Measurements from ENCODE around the gene ZBTB20.
"Not testable (repeated sequence)": the region's sequence is repeated elsewhere in the genome, so short reads cannot be mapped to it uniquely, and the experiment has no call there.

Gene ZBTB20

DNA sequence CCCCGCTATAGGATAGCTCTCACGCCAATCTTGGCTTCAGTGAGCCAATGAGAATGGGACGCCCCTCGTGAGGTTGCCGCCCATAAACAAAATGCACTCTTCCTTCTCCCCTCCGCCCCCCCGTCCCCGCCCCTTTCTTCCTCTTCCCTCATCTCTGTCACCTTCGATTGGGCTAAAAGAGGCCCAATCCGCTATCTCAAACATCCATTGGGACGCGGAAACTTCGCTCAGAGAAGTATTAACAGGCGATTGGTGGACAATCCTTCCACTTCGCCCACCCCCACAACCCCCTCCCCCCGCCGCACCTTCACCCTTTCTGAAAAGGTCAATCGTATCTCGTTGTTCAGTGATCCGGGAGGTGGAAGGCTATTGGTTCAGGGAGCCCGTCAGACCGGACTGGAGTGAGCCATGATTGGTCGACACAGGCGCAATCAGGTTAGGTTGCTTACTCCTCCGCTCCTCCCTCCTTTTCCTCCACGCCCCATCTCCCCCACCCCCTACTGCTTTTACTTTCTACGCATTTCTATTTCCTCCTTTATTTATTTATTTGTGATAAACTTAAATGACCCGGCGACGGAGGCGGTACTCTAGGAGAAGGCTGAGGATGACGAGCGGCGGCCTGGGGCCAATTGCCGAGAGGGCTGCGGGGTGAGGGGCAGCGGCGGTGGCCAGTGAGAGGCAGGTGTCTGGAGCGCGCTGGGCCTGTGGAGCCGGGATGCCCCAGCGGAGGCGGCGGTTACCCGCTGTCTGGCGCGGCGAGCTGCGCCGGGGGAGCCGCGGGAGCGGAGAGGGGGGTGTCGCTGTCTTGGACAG, 447 bp upstream of the ZBTB20 start:
- DNase-seq: peak; percentile 99

DNA sequence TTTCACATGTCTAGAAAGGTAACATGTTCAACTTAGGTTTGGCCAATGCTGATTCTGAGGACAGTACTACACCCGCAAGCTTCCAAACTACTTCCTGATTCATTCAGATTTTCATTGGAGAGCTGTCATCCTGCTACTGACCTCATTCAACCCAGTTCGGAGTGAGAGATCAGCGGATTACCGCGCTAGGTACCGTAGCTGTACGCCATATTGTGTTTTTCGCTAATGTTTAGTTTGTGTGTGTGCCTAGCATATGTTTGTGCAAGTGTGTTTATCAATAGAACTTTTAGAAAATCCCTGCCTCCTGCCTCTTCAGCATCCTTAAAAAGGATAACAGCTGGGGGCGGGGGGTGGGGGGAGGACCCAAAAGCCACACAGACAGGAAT, 1.1 kb downstream of the ZBTB20 start:
- peak; percentile 82 for DNase-seq

DNA sequence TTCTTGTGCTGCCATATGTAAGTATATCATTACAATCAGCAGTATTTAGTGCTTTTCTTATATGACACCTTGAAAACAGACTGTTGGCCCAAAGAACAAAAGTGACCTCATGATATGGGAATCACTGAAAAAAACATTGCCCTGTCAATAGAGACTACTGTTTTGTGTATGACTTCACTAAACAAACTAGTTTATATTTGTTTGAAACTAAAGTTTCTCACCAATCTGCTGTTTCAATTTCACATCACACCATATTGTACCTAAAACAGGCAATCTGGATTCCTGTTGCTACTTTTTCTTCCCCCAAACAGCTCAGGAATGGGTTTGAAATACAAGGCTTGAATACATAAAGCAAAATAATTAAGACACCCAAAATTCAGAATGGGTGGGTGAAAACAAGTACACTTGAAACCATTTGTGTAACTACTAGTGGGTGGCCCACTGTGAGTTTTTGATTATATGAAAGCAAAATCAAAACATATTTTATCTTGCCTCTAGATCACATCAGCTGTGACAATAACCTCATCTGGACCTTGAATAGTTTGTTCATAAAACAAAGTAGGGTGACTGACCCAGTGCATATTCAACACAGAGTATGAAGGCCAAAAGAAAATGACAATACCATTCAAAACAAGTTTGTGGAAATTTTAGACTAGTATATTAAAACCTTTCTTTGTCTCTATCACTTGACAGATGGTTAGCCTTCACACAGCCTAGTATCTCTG, 5.9 kb downstream of the ZBTB20 start:
- no peak for DNase-seq

DNA sequence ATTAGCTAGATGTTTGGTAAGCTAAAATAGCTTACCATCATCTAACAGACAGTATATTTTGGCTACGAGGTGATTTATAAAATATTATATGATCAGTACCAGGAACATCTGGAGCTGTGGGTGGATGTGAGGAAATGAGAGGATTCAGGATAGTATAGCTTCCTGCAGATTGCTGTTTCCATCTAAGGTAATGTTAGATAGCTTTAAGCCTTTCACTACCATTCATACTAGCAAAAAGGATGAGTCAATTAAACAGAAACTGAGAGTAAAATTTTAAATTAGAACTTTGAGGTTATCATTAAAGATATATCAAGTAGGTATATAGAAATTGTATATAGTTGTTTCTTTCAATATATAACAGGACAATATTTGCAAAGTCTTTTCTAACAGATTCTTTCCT, 8.0 kb downstream of the ZBTB20 start:
- DNase-seq: no peak

DNA sequence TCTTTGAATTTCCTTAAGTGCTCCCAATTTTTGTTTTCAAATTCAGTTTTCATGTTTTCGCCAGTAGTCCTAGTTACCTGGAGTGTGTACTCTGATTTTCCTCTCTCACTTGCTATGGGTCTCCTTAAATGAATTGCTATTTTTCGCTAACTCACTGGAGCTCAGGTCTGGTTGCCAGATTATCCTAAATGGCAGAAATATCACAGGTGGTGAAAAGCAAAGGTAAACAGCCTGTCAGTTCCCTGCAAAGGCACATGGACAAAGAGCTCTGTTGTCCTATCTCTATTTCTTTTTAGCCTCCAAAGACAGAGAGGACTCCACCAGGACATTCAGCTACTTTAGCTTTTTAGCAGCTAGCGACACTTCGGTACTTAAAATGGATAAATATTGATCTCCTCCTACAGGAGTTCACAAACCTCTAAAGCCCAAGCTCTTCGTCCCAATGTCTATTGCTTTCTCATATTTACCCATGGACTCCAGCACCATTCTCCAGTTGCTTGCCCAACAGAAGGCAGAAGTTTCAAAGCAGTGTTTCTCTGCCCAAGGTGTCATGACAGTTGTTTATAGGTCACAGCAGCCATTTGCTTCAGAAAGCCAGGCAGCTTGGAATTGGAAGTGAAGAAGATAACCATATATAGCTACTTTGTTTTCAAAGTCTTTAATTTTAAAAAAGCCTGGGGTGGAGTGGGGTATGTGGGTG, 12.3 kb downstream of the ZBTB20 start:
- no peak for DNase-seq

DNA sequence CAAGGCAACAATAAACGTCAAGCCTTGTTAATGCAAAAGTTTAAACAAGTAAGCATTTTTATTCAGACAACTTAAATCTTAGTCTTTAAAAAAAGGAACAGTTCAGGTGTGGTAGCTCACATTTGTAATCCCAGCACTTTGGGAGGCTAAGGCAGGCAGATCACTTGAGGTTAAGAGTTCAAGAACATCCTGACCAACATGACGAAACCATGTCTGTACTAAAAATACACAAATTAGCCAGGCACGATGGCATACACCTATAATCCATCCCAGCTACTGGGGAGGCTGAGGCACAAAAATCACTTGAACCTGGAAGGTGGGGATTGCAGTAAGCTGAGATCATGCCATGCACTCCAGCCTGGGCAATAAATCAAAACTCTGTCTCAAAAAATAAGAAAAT, 19.9 kb downstream of the ZBTB20 start:
- DNase-seq: no peak

DNA sequence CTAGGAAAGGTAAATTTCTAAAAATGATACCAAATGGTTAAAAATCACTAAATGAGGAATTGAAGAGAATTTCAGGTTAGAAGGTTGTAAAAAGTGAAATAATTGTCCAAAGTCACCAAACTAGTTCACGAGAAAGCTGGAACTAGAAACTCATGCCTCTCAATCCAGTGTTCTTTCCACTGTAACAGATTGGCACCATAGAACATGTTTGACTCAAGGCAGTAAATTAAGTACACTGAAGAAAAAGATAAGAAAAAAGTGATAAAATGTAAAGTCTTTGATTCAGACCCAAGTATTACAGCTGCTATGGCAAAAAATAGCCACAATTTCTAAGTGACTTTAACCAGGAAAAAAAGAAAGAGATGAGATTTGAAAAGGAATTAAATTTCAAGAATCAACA, 26.5 kb downstream of the ZBTB20 start:
- no peak for DNase-seq

DNA sequence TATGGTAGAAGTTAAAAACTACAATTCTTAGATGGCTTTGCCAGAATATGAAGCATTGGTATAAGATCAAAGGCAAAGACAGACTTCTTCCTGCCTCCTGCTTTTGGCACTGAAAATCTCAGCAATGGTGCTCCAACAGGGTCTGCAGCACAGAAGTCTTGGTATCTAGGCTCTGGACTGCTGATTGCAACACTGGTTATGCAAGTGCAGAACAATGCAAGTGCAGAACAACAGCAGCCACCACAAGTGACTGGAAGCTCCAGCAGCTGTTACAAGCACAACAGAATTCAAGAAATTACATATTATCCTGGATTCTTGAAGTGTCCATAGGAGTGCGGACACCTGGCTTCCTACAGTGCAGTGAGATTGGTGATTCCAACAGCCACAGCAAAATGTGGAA, 33.7 kb downstream of the ZBTB20 start:
- DNase-seq: no peak

DNA sequence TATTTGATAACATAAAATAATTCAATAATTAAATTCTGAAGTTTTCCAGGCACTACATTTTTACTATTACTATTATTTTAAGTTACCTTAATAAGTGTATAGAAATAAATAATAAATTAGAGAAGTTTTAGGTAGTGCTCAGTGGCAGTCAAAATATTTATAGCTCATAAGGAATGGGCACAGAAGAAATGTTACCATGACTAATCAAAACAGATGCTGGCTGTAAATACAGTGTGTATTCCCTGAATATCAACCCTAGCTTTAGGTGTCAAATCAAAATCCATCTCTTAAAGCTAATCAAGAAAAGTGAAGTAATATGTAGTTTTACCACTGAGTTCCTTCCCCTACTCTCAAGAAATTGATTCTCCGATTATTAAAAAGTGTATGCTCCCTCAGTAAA, 35.5 kb downstream of the ZBTB20 start:
- no peak for DNase-seq

DNA sequence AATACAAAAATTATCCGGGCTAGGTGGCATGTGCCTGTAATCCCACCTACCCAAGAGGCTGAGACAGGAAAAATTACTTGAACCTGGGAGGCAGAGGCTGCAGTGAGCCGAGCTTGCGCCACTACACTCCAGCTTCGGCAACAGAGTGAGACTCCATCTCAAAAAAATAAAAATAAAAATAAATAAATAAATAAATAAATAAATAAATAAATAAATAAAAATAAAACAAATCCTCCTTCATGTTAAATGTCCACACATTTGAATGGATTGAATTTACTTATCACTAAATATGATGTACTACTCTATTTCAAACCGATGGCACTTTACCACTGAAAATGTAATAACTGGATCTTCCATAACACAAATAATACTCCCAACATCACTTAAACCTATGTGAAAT, 36.3 kb downstream of the ZBTB20 start:
- DNase-seq: no peak

DNA sequence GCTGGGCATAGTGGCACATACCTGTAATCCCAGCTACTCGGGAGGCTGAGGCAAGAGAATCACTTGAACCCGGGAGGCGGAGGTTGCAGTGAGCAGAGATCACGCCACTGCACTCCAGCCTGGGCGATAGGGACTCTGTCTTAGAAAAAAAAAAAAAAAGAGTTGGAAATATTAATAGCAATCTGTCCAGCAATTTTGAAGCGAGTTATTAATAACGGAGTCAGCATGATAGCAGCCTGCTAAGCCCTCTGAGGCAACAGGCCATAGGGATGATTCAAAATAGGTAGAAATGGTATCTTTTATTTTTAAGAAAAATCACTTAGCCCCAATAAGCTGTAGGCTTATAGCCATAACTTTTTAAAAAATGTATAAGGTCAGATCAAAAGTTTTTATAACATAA, 37.0 kb downstream of the ZBTB20 start:
- DNase-seq: not testable (repeated sequence)

DNA sequence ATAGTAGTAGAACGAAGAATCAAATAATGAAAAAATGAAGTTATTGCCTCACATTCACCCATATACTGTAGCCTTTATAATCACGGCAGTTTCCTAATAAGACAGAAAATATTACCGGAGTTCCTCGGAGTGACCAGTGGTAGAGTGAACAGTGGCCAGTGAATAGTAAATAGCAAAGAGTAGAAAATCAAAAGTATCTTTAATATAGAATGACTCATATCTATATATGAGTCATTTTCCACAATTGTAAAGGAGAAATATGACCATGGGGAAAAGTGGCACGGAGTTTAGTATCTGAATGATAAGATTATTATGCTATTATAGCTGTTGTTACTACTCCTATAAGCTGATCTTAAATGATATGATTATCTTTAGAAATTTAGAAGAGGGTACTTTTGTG, 38.5 kb downstream of the ZBTB20 start:
- DNase-seq: no peak

DNA sequence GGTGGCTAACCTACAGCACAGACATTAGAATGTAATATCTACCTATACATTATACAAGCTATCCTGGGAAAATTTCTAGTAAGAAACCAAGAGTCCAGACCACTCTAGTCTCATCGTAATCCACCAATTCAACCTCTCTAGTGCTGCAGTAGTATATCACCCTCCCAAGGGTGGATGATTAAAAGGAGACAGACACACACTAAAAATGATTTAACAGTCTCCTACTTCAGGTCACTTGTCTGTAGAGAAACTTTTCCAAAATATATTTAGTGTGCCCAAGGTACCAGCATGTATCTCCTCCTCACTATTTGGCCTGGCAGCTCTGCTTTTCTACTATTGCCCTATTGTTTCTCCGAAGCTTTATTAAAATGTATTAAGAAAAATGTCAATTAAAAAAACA, 45.0 kb downstream of the ZBTB20 start:
- DNase-seq: no peak

DNA sequence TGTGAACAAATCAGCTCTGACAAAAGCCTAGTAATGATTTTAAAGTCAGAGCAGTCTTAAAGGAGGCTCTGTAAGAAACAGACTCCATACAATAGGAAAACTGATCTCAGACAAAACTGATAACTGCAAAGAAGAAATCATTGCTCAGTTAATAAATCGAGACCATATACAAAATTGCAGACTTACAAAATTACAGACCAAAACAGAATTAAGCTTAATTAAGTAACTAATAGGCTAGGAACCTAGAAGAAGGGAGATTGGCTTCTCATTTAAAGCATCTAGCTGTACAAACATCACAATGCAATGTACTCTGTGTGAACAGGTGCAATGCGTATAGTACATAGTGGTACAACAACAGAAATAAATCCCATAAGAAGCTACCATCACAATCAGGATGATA, 46.3 kb downstream of the ZBTB20 start:
- DNase-seq: no peak

DNA sequence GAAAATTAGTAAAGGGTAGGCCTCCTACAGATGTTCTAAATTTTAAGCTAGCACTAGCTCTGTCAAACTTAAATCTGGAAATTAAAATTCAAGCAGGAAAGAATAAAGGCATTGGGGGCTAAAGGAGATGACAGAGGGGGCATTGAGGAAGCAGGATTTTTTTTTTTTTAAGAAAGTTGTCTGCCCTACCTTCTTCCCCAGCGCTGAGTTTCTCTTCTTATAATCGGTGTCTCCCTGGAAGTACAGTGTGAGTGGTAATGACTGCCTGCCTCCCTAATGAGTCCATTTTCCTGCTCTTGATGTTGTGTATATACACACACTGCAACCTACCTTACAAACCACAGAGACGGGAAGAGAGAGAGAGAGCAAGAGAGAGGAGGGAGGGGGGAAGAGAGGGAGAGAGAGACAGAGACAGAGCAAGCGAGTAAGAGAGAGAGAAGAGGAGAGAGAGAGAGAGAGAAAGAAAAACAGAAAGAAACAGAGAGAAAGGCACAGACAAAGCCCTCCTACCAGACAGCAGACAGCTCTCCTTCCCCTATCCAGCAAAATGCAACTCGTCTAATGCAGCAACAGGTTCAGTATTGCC, 47.0 kb downstream of the ZBTB20 start:
- DNase-seq: peak; percentile 36

DNA sequence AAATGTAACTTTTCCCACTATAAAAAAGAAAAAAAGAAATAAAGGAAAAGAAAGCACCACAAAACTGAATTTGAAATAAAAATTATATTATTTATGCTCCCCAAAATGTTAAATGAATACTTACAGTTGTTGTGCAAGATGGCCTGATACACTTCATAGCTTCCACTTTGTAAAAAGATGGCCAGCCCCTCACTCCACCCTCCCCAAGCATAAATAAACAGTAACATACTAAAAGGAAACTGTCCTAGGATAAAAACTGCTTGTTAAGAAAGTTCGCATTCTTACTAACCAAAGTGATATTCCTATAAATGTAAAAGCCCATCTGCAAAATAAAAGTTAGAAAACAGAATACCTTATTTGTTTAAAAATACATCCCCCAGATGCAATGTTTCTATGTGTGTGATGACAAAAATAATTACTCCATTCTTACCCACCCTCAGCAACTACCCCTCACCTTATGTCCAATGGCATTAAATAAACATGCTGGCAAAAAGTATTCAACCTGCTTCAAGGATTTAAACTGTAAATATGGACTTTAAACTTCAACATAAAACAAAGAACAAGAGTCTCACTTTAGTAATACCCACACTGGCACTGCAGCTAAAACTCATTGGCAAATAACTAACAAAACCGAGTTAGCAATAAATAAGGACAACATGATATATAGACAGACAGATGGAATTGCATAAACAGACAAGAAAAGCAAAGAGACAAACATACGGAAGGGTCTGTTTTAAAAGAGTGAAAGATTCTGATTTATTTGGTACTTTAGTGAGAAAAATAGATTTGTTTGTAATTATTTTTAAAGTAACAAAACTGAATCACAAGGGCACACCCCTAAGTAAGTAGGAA, 47.7 kb downstream of the ZBTB20 start:
- no peak for DNase-seq

DNA sequence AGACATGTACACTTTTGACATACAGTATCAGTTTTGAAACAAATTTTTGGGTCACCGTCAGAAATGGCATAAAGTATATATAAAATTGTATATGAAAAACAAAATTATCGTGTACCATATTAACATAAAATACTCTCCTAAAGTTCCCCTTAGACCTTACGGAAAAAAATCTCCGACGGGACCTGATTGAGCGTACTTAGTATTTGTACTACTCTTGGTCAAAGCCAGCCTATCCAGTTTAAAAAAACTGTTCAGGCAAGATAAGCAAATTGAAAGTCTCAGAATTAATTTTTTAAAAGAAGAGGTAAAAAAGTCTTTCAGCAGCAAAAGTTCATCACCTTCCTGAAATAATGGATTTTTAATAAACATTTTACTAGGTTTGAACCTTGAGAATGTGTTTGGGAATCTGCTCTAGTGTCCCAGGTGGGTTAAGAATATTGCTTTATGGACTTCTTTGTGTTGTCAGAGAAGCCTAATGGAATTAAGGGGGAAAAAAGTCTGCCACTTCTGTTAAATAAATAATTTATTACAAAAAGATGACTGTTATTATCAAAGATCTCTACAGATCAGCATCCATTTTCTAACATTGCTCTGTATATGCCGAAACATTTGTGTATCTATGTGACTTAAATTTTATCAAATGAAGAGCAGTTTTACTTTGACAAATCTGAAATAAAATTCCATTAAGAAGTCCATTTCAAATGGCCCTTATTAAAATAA, 48.6 kb downstream of the ZBTB20 start:
- no peak for DNase-seq

DNA sequence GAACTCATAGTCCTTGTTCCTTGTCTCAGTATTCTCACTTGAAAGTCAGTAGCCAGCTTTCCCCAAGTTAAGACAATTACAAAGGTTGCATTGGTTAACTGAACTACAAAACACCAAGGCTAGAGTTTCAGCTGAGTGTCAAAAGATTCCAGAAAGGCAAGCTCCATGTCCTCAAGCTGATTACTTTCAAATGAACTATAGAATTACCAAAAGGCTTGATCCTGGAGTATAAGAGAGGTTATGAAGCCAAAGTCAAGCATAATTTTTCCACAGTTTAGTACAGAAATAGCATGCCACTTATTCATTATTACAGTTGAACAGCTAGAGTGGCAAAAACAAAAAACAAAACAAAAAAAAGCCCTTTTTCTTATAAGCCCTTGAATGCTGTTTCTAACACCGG, 51.9 kb downstream of the ZBTB20 start:
- no peak for DNase-seq

DNA sequence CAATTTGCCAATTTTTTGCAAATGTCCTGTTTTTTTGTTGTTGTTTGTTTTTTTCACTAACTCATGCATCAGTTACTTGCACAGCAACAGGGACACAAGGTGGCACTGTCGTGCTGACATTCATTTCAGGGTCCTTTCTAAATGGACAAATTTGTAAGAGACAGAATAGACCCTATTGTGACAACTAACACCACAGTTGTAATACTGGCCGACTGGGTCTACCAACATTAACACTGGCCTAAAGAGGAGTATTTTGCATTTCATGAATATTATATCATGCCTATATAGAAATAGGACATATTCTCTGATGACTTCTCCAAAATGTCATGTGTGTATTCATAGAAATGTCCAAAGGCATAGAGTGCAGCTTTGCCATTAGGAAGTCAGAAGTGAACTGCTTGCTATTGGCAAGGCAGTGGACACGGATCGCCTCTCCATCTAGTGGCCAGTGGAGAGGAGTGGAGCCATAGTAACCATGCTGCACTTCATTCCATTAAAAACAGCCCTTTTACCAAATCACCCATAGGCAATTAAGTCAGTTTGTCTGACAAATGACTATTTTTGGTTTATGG, 54.8 kb downstream of the ZBTB20 start:
- peak; percentile 63 for DNase-seq

DNA sequence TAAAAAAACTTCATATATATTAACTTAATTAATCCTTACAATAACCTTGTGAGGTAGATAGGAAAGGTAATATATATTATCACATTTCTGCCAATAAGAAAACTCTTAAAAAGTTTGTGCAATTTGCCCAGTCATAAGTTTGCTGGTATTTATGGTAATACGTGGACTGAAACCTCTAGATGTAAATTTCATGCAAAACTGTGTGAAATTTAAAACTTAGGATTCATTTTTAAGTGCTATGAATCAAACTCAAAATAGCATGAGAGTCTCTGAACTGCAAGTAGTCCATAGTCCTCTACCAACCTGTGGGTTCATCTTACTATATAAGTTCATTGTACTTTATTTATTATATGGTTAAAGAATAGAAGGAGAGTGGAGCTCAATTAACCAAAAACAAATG, 56.4 kb downstream of the ZBTB20 start:
- DNase-seq: no peak

DNA sequence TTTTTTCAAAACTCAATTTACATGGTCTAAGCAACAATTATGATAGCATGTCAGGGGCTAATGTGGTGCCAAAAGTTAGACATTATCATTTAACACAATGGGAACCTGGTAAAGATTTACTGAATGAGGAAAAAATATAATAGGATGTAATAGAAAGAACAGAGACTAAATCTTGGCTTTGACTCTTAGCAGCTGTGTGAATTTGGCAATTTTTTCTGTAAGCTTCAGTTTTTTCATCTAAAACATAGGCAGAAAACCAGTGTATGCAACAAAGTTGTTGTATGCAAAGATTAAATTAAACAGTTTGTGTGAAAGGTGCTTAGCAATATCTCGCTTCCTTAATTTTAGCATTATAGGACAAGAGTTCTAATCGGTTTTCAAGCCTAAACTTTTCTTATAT, 57.6 kb downstream of the ZBTB20 start:
- DNase-seq: no peak

DNA sequence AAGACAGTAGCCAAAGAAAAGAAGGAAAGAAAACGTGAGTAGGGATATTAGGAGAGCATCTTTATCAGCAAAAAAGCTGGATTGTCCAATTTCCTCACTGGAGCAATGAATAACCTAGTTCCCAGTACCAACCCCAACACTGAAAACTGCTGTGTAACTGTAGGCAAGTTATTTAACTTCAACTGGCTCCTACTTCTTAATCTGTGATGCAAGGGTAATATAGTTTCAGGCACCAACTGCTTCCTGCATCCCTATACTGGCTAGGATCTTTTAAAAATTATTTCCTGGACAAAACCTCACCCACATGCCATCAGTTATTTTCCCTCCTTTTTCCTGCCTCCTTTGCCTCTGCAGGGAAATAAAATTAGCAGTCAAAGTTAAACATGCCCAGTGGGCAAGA, 59.6 kb downstream of the ZBTB20 start:
- no peak for DNase-seq
